ENCODE measurements around the gene DENND1A. TPM values are rescaled to one million over a fixed set of nuclear protein-coding genes. Genes with fewer than 3 reads are reported as not detected.

DENND1A gene
- total RNA-seq, 1 donor from 2014 or later, result 6.9 TPM

- DNase-seq (ENCODE audit: low read depth in 2 of 2), result no peak
Observed at GRCh38 chr9:123629531-123629930, 300.4 kb downstream of the DENND1A start.

GRCh38 chr9:123622711-123623241, 307.1 kb downstream of the DENND1A start:
- DNase-seq (ENCODE audit: low read depth in 2 of 2), result no peak

- DNase-seq (ENCODE audit: low read depth in 2 of 2), result no peak
Observed at GRCh38 chr9:123620239-123620638, 309.7 kb downstream of the DENND1A start.

- no peak for DNase-seq (ENCODE audit: low read depth in 2 of 2)
Observed at GRCh38 chr9:123617952-123618678, 311.8 kb downstream of the DENND1A start.

GRCh38 chr9:123617286-123617685, 312.6 kb downstream of the DENND1A start:
- DNase-seq (ENCODE audit: low read depth in 2 of 2), result no peak

GRCh38 chr9:123616707-123617106, 313.2 kb downstream of the DENND1A start:
- DNase-seq (ENCODE audit: low read depth in 2 of 2), result no peak

- DNase-seq (ENCODE audit: low read depth in 2 of 2), result no peak
Observed at GRCh38 chr9:123615381-123615780, 314.5 kb downstream of the DENND1A start.

GRCh38 chr9:123614306-123615263, 315.3 kb downstream of the DENND1A start:
- no peak for DNase-seq (ENCODE audit: low read depth in 2 of 2)

GRCh38 chr9:123611226-123611625, 318.7 kb downstream of the DENND1A start:
- DNase-seq (ENCODE audit: low read depth in 2 of 2), result peak in 1 of 2 donors; percentile 26

GRCh38 chr9:123609844-123610243, 320.1 kb downstream of the DENND1A start:
- no peak for DNase-seq (ENCODE audit: low read depth in 2 of 2)

- DNase-seq (ENCODE audit: low read depth in 2 of 2), result no peak
Observed at GRCh38 chr9:123608104-123608503, 321.8 kb downstream of the DENND1A start.

- no peak for DNase-seq (ENCODE audit: low read depth in 2 of 2)
Observed at GRCh38 chr9:123607479-123607878, 322.4 kb downstream of the DENND1A start.

- no peak for DNase-seq (ENCODE audit: low read depth in 2 of 2)
Observed at GRCh38 chr9:123606141-123606540, 323.8 kb downstream of the DENND1A start.

- DNase-seq (ENCODE audit: low read depth in 2 of 2), result no peak
Observed at GRCh38 chr9:123605286-123605685, 324.6 kb downstream of the DENND1A start.

- no peak for DNase-seq (ENCODE audit: low read depth in 2 of 2)
Observed at GRCh38 chr9:123604861-123605260, 325.1 kb downstream of the DENND1A start.

GRCh38 chr9:123601828-123602227, 328.1 kb downstream of the DENND1A start:
- DNase-seq (ENCODE audit: low read depth in 2 of 2), result no peak

- DNase-seq (ENCODE audit: low read depth in 2 of 2), result no peak
Observed at GRCh38 chr9:123599781-123600180, 330.1 kb downstream of the DENND1A start.

GRCh38 chr9:123597876-123598556, 331.9 kb downstream of the DENND1A start:
- no peak for DNase-seq (ENCODE audit: low read depth in 2 of 2)

GRCh38 chr9:123597048-123597447, 332.9 kb downstream of the DENND1A start:
- no peak for DNase-seq (ENCODE audit: low read depth in 2 of 2)

- no peak for DNase-seq (ENCODE audit: low read depth in 2 of 2)
Observed at GRCh38 chr9:123591283-123591682, 338.6 kb downstream of the DENND1A start.

GRCh38 chr9:123590499-123590898, 339.4 kb downstream of the DENND1A start:
- DNase-seq (ENCODE audit: low read depth in 2 of 2), result no peak

Measured in lung microvascular endothelial cell (primary cell).